CD14-positive monocyte (primary cell): Measurements from ENCODE around the gene PRPF18. TPM values are rescaled to one million over a fixed set of nuclear protein-coding genes. Genes with fewer than 3 reads are reported as not detected.

ENCODE experiments used
- DNase-seq, 3 donors: peaks; one replicate each; pipeline ENCODE4 v3.0.0-alpha.2; 2011 to 2022
- H2AFZ ChIP-seq: 2 replicates; pipeline ENCODE4 v1.6.0; 2012; ENCODE audit warnings: mild to moderate bottlenecking, low read depth, low read length, inconsistent platforms; ENCODE audit not compliant: insufficient read depth, poor library complexity, severe bottlenecking
- H3K27ac ChIP-seq, 2 donors: 1 replicate in 1 of 2; 2 replicates in 1 of 2; pipeline ENCODE4 v1.5.1; 2012 to 2013; ENCODE audit warnings: low read length in 2 of 2, control low read depth in 1 of 2, inconsistent platforms in 1 of 2, low read depth in 1 of 2, mild to moderate bottlenecking in 1 of 2
- H3K27me3 ChIP-seq, 2 donors: one replicate each; pipeline versions ENCODE4 v1.6.0 to v1.6.1; 2011 to 2013; ENCODE audit warnings: low read length in 2 of 2; ENCODE audit not compliant: control insufficient read depth in 2 of 2, insufficient read depth in 2 of 2
- H3K36me3 ChIP-seq, 2 donors: replicated peaks in 1 of 2; 1 replicate in 1 of 2; 2 replicates in 1 of 2; pipeline versions ENCODE4 v1.5.1 to v1.6.1; 2012 to 2013; ENCODE audit warnings: low read length in 2 of 2, control low read depth in 1 of 2, inconsistent platforms in 1 of 2, mild to moderate bottlenecking in 1 of 2; ENCODE audit not compliant: insufficient read depth in 2 of 2, control insufficient read depth in 1 of 2
- H3K4me1 ChIP-seq, 2 donors: 1 replicate in 1 of 2; 2 replicates in 1 of 2; pipeline versions ENCODE4 v1.5.1 to v1.6.1; 2012 to 2013; ENCODE audit warnings: low read length in 2 of 2, control low read depth in 1 of 2, inconsistent platforms in 1 of 2, mild to moderate bottlenecking in 1 of 2, moderate library complexity in 1 of 2; ENCODE audit not compliant: insufficient read depth in 2 of 2, control insufficient read depth in 1 of 2
- H3K4me2 ChIP-seq: replicated peaks from 2 replicates; pipeline ENCODE3; 2012; ENCODE audit warnings: low read length, moderate library complexity, mild to moderate bottlenecking; ENCODE audit not compliant: poor library complexity, severe bottlenecking; ENCODE audit errors: extremely low read depth
- H3K4me3 ChIP-seq, 3 experiments: fragments of 200-600 bp in 1 of 3; sonication (generic) in 1 of 3; replicated peaks in 1 of 3; 1 replicate in 2 of 3; 2 replicates in 1 of 3; pipeline ENCODE4 v1.5.1; 2011 to 2013; ENCODE audit warnings: low read length in 3 of 3, mild to moderate bottlenecking in 3 of 3, control low read depth in 2 of 3, low read depth in 2 of 3, inconsistent platforms in 1 of 3, moderate library complexity in 1 of 3
- H3K79me2 ChIP-seq: 2 replicates; pipeline ENCODE4 v1.6.0; 2012; ENCODE audit warnings: mild to moderate bottlenecking, control low read depth, inconsistent platforms, low read length, moderate library complexity; ENCODE audit not compliant: insufficient read depth
- H3K9ac ChIP-seq: 2 replicates; pipeline ENCODE4 v1.6.0; 2017; ENCODE audit warnings: low read length, mild to moderate bottlenecking; ENCODE audit not compliant: insufficient read depth, poor library complexity, severe bottlenecking
- H3K9me3 ChIP-seq, 2 donors: replicated peaks in 1 of 2; 1 replicate in 1 of 2; 2 replicates in 1 of 2; pipeline versions ENCODE4 v1.5.1 to v1.6.1; 2012 to 2013; ENCODE audit warnings: low read length in 2 of 2, control low read depth in 1 of 2; ENCODE audit not compliant: control insufficient read depth in 1 of 2, insufficient read depth in 1 of 2
- H4K20me1 ChIP-seq: 2 replicates; pipeline ENCODE4 v1.6.0; 2012; ENCODE audit warnings: mild to moderate bottlenecking, low read length, control low read depth, moderate library complexity; ENCODE audit not compliant: insufficient read depth
- H3K27ac Mint-ChIP-seq, 7 donors: one replicate each; pipeline ENCODE4 v1.8.0; 2020; ENCODE audit warnings: mild to moderate bottlenecking in 7 of 7, mixed read lengths in 7 of 7, moderate library complexity in 6 of 7, inconsistent platforms in 2 of 7
- H3K27me3 Mint-ChIP-seq, 3 donors: one replicate each; pipeline ENCODE4 v1.8.0; 2021 to 2022; ENCODE audit warnings: low read depth in 3 of 3, mild to moderate bottlenecking in 3 of 3, mixed read lengths in 3 of 3, moderate library complexity in 3 of 3, inconsistent platforms in 1 of 3
- H3K36me3 Mint-ChIP-seq, 2 donors: one replicate each; pipeline ENCODE4 v1.8.0; 2020; ENCODE audit warnings: mixed read lengths in 2 of 2, inconsistent platforms in 1 of 2, mild to moderate bottlenecking in 1 of 2
- H3K4me1 Mint-ChIP-seq: one replicate; pipeline ENCODE4 v1.8.0; 2020; ENCODE audit warnings: mild to moderate bottlenecking, mixed read lengths
- H3K4me3 Mint-ChIP-seq, 2 donors: one replicate each; pipeline ENCODE4 v1.8.0; 2020; ENCODE audit warnings: mild to moderate bottlenecking in 2 of 2, mixed read lengths in 2 of 2, moderate library complexity in 1 of 2
- H3K9me3 Mint-ChIP-seq, 7 donors: one replicate each; pipeline ENCODE4 v1.8.0; 2020 to 2022; ENCODE audit warnings: mixed read lengths in 7 of 7, mild to moderate bottlenecking in 6 of 7, moderate library complexity in 6 of 7, inconsistent platforms in 2 of 7
- CTCF ChIP-seq: fragments of 200-600 bp; IDR thresholded peaks from one replicate; pipeline ENCODE4 v1.8.0; 2022; ENCODE audit warnings: antibody characterized with exemption, mild to moderate bottlenecking
- WGBS: methylation state at CpG from one replicate; pipeline ENCODE4 v1.1.5; 2013; ENCODE audit warnings: missing lambda C conversion rate; ENCODE audit not compliant: insufficient coverage; 5-methylcytosine and 5-hydroxymethylcytosine counted together
- intact Hi-C, 2 donors: fragments of 100-400 bp; cut with micrococcal nuclease; formaldehyde crosslinking; loops; one replicate each; pipeline versions ENCODE4 v1.15.0 to v1.15.1; 2023
- polyA plus RNA-seq, 3 donors: library from polyadenylated mRNA; depleted of rRNA in 1 of 3; unstranded in 2 of 3; stranded (reverse) in 1 of 3; fragments of 300-500 nt in 2 of 3; fragments of >200 nt in 1 of 3; fragmentation: Illumina TruSeq in 2 of 3; gene quantifications; 1 replicate in 2 of 3; 2 replicates in 1 of 3; pipeline ENCODE4 v1.2.3, GENCODE V29; 2012 to 2021

Gene PRPF18
- polyA plus RNA-seq, 3 donors: 13.8 to 31.4 (median 26.8) TPM

GRCh38 chr10:13668126-13668525, 81.4 kb downstream of the PRPF18 start:
- Histone ChIP-seq H3K27ac (no peak overlapping the region), H3K4me3 (no peak overlapping the region), H3K4me2 (no peak overlapping the region), H3K9ac (no peak overlapping the region), H3K27me3 (no peaks in the 10 kb centered on the region), H3K36me3 (no peaks in the 10 kb centered on the region), H2AFZ (no peak overlapping the region), H4K20me1 (no peaks in the 10 kb centered on the region), H3K4me1 (no peaks in the 10 kb centered on the region), H3K9me3 (no peaks in the 10 kb centered on the region), H3K79me2 (no peaks in the 10 kb centered on the region)
- H3K4me3 Mint-ChIP-seq: no peak overlapping the region
- no peaks in the 10 kb centered on the region for H3K36me3 Mint-ChIP-seq
- intact Hi-C loops: no loop called here
- H3K27ac Mint-ChIP-seq: no peak overlapping the region
- peaks cover 0 to 2% (median 0%) of the 10 kb centered on the region in 7 donors for H3K9me3 Mint-ChIP-seq
- WGBS: 98% methylated on average over 4 of the region's 4 CpGs
- peaks cover 0 to 4% (median 0%) of the 10 kb centered on the region in 3 donors for H3K27me3 Mint-ChIP-seq
- H3K4me1 Mint-ChIP-seq: no peaks in the 10 kb centered on the region
- TF ChIP-seq CTCF: no peak
- no peak for DNase-seq

DNA sequence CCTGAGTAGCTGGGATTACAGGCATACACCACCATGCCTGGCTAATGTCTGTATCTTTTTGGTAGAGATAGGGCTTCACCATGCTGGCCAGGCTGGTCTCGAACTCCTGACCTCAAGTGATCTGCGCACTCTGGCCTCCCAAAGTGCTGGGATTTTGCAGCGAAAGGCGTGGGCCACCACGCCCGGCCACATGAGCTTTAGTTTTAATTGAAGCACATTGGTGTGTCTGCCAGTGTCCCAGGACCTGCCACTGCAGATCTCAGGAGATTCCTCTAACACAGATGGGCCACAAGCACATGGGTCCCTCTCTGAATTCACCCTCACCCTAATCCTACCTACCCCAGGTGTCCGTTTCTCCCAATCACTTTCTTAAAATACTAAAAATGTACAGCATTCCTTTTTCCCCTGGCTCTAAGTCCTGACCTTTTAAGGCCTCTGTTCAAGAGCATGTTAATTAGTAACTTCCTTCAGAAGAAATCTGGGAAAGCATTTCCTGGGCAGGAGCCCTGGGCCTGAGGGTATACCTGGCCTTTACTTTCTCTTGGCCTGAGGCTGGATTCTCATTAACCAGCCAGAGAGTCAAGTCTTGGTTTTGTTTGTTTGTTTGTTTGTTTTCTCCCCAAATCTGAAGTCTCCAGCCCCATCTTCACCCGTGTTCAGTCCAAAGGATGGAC, 82.6 kb downstream of the PRPF18 start:
- Mint-ChIP-seq H3K27ac (peak overlapping the region in 1 of 7 donors; percentile 17), H3K36me3 (no peaks in the 10 kb centered on the region), H3K4me1 (no peaks in the 10 kb centered on the region), H3K27me3 (peaks cover 0 to 1% (median 0%) of the 10 kb centered on the region in 3 donors), H3K4me3 (no peak overlapping the region), H3K9me3 (peaks cover 0 to 2% (median 0%) of the 10 kb centered on the region in 7 donors)
- no peaks in the 10 kb centered on the region for H3K4me1 ChIP-seq
- no peaks in the 10 kb centered on the region for H3K79me2 ChIP-seq
- no peak overlapping the region for H2AFZ ChIP-seq
- H3K27ac ChIP-seq: no peak overlapping the region
- 91% methylated on average over 7 of the region's 8 CpGs for WGBS
- H3K27me3 ChIP-seq: no peaks in the 10 kb centered on the region
- no peak overlapping the region for H3K9ac ChIP-seq
- H3K4me2 ChIP-seq: no peak overlapping the region
- TF ChIP-seq CTCF: no peak
- intact Hi-C loops: no loop called here
- H4K20me1 ChIP-seq: no peaks in the 10 kb centered on the region
- DNase-seq: no peak
- H3K9me3 ChIP-seq: no peaks in the 10 kb centered on the region
- H3K36me3 ChIP-seq: no peaks in the 10 kb centered on the region
- H3K4me3 ChIP-seq: no peak overlapping the region
